ENCODE measurements around the gene RALGAPA2. TPM values are rescaled to one million over a fixed set of nuclear protein-coding genes. Genes with fewer than 3 reads are reported as not detected.
A peak's percentile ranks its signal among the peaks of the same experiment; 100 is the strongest.

The RALGAPA2 gene
- total and polyA plus RNA-seq, 7 donors, result 8.4 to 23.2 (median 18.5) TPM

DNA sequence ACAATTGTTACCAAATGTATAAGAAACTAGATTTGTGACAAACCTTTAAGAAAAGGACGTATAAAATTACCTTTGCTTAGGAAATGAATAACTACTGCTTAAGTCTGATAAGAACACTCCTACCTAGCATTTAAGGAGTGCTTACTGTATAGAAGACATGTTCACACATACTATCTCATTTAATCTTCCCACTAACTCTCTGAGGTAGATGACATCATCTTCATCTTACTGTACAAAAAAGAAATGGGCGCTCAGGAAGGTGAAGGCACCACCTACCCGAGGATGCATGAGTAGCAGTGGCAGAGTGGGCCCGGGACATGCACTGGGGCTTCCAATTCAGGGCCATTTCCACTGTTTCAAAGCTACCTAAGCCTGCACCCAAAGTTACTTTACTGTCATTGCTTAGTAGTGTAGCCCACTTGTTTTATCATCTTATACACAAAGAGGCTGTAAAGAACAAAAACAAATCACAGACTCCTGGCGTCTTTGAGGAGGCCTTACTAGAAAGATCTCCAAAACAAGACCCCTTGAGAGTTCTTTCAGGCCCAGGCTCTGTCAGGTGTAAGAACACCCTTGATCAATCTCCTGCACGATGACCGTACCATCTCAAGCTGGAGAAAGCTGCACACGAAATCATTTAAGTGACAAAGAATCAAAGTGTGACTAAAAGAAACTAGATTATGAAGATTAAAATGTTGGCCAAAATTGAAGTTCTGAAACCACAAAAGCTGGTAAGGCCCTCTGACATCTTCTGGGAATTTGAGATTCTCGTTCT, 216.5 kb downstream of the RALGAPA2 start:
- no peak overlapping the region for H3K4me3 ChIP-seq
- peaks cover 0 to 34% (median 2%) of the 10 kb centered on the region in 4 donors for H3K36me3 ChIP-seq
- DNase-seq, result no peak
- intact Hi-C loops (cut with DNase I), result no loop called here
- no peaks in the 10 kb centered on the region for H3K9me3 ChIP-seq
- TF ChIP-seq CTCF (IDR thresholded peaks at IDR 0.05), result no peak
- TF ChIP-seq POLR2A (IDR thresholded peaks at IDR 0.05), result no peak
- TF ChIP-seq POLR2AphosphoS5 (IDR thresholded peaks at IDR 0.05), result no peak
- no peak overlapping the region for H3K27ac ChIP-seq
- no peaks in the 10 kb centered on the region for H3K27me3 ChIP-seq
- peaks cover 0 to 15% (median 0%) of the 10 kb centered on the region in 4 donors for H3K4me1 ChIP-seq
- 88 to 89% methylated on average over 9 of the region's 9 CpGs for WGBS, 2 donors

DNA sequence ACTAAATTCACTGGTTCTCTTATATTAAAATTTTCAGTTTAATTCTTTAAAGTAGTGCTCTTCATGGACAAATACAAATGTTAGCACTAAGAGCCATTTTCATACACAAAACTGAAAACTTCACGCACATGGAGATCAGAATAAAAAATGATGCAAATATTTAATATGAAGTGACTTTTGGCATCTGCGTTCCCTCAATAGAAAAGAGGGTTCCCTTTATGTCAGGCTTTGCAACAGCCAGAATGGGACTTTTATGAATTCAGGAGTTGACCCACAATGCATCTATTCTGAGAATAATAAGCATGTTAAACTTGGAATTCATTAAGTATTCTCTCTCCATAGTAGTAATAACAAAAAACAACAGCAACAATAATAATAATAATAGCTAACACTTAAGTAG, 218.7 kb downstream of the RALGAPA2 start:
- H3K9me3 ChIP-seq, result no peaks in the 10 kb centered on the region
- peaks cover 0 to 21% (median 0%) of the 10 kb centered on the region in 4 donors for H3K36me3 ChIP-seq
- WGBS, 2 donors, result 95 to 97% methylated on average over 2 of the region's 2 CpGs
- DNase-seq, result no peak
- H3K27ac ChIP-seq, result no peak overlapping the region
- H3K4me3 ChIP-seq, result no peak overlapping the region
- H3K4me1 ChIP-seq, result peaks cover 0 to 6% (median 0%) of the 10 kb centered on the region in 4 donors
- no peaks in the 10 kb centered on the region for H3K27me3 ChIP-seq
- TF ChIP-seq CTCF (IDR thresholded peaks at IDR 0.05) (no peak), POLR2AphosphoS5 (IDR thresholded peaks at IDR 0.05) (no peak), EP300 (IDR thresholded peaks at IDR 0.05) (no peak), POLR2A (IDR thresholded peaks at IDR 0.05) (no peak)
- intact Hi-C loops (cut with DNase I), result no loop called here

DNA sequence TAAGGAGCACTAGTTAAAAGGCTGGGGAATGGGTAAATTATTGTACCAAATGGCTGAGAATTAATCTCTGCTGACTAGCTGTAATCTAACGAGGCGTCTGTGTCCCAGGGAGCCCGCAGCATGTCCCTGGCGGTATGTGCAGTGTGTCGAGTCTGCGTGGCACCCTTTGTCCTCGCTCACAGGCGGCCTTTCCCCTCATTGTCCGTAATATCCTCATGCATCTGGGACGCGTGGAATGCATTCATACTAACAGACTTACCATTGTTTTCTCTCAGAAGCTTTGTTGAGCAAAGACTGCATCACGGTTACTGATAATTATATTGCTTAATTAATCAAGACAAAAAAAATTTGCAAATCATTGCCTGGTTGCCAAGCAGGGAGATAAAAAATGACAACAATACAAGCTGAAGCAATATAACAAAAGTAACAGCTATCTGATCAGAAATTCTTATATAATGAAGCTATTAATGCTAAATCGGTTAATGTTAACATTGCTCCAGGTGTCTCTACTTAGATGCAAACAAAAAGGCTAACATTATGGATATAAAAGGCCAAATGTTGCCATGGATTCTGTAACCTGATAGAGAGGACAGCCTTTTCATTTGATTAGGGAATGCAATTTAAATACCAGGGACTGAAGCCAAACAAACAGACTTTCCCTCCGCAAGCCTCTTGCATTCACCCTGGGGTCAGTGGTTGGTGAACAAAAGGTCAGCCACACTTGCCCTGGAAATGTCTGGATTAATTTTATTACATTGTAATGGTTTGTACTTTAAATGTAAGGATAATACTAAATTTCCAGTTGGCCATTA, 219.7 kb downstream of the RALGAPA2 start:
- intact Hi-C loops (cut with DNase I), result no loop called here
- peaks cover 0 to 21% (median 0%) of the 10 kb centered on the region in 4 donors for H3K36me3 ChIP-seq
- no peak overlapping the region for H3K4me3 ChIP-seq
- H3K27me3 ChIP-seq, result no peaks in the 10 kb centered on the region
- 92 to 95% methylated on average over 14 of the region's 14 CpGs for WGBS, 2 donors
- H3K4me1 ChIP-seq, result no peaks in the 10 kb centered on the region
- H3K27ac ChIP-seq, result no peak overlapping the region
- no peak for TF ChIP-seq EP300 (IDR thresholded peaks at IDR 0.05)
- TF ChIP-seq POLR2AphosphoS5 (IDR thresholded peaks at IDR 0.05), result no peak
- no peak for TF ChIP-seq CTCF (IDR thresholded peaks at IDR 0.05)
- TF ChIP-seq POLR2A (IDR thresholded peaks at IDR 0.05), result no peak
- no peaks in the 10 kb centered on the region for H3K9me3 ChIP-seq
- DNase-seq, result peak; percentile 69

GRCh38 chr20:20491784-20492264, 220.6 kb downstream of the RALGAPA2 start:
- no peak for DNase-seq
- no peak overlapping the region for H3K4me3 ChIP-seq
- 93 to 95% methylated on average over 5 of the region's 5 CpGs for WGBS, 2 donors
- no peak overlapping the region for H3K27ac ChIP-seq
- H3K27me3 ChIP-seq, result no peaks in the 10 kb centered on the region
- no peaks in the 10 kb centered on the region for H3K9me3 ChIP-seq
- TF ChIP-seq POLR2A (IDR thresholded peaks at IDR 0.05), result no peak
- no peak for TF ChIP-seq CTCF (IDR thresholded peaks at IDR 0.05)
- TF ChIP-seq POLR2AphosphoS5 (IDR thresholded peaks at IDR 0.05), result no peak
- no peak for TF ChIP-seq EP300 (IDR thresholded peaks at IDR 0.05)
- H3K36me3 ChIP-seq, result peaks cover 0 to 21% (median 0%) of the 10 kb centered on the region in 4 donors
- H3K4me1 ChIP-seq, result no peaks in the 10 kb centered on the region
- intact Hi-C loops (cut with DNase I), result no loop called here
